Ovary (tissue), 3 donors: ENCODE measurements around the gene HRH2.

Source experiments
- CTCF ChIP-seq, 3 donors: fragments of 450-650 bp in 2 of 3; fragments of 200-600 bp in 1 of 3; IDR thresholded peaks; one replicate each; pipeline versions ENCODE4 v1.5.1 to v1.8.0; 2016 to 2022; ENCODE audit warnings: antibody characterized with exemption in 3 of 3, mild to moderate bottlenecking in 1 of 3
- POLR2A ChIP-seq: fragments of 450-650 bp; IDR thresholded peaks from one replicate; pipeline ENCODE4 v1.6.1; 2017; ENCODE audit warnings: antibody characterized with exemption, mild to moderate bottlenecking, moderate library complexity
- donor health status: DM: no; HTN: no; CAD: no.

DNA sequence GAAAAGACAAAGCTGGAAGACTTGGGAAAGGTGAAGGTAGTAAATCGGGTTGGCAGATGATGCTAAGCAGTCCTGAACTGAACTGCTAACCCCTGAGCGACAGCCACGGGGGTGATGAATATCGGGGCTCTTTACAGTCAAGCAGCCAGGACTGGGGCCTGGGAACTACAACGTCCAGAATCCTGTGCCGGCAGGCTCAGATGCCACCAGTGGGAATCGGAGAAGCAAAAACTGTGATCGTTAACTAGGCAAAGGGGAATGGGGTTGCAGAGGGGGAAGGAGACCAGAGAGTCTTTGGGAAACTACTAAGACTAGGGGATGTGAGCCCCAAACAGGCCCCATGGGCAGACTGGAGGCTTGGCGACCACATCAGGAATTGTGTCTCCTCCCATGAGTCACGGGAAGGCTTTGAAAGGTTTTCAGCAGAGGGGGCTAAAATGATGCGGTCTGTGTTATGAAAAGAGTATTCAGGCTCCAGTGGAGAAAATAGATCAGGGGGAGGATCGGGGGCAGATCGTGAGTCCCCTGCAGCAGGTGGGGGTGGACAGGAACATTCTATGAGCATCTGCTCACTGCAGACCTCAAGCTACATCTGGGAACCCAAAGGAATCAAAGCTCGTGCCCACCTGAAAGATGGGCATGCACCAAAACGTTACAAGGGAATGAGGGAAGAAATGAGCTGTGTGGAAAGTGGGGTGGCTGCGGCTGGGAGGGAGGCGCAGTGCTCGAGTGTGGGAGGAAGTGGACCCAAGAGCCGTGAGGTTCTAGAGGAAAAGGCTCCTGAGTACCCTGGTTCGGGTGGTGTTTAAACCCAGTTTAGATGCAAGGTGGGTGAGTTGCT lies 53.8 kb downstream of the HRH2 start:
- TF ChIP-seq POLR2A (no peak), CTCF (IDR thresholded peaks at IDR 0.05) (no peak)
